HepG2 (cell line): ENCODE results near the gene SYTL2.

Experiments used
- ADNP ChIP-seq: sonication (generic); formaldehyde crosslinking; IDR thresholded peaks from 2 replicates; pipeline ENCODE4 v1.4.0; 2020; ENCODE audit warnings: missing genetic modification reagents
- CTCF ChIP-seq: sonication (generic); formaldehyde crosslinking; IDR thresholded peaks from 2 replicates; pipeline ENCODE4 v1.5.0; 2020; ENCODE audit warnings: mild to moderate bottlenecking, missing genetic modification reagents, moderate library complexity
- KDM5A ChIP-seq: fragments of 200-600 bp; sonication (generic); IDR thresholded peaks from 2 replicates; pipeline ENCODE4 v1.7.0; 2018; ENCODE audit warnings: antibody characterized with exemption, mild to moderate bottlenecking, low read length, borderline replicate concordance
- KDM5B ChIP-seq: sonication (generic); formaldehyde crosslinking; IDR thresholded peaks from 2 replicates; pipeline ENCODE4 v1.4.0; 2020; ENCODE audit warnings: missing genetic modification reagents, mild to moderate bottlenecking, borderline replicate concordance
- NCOA2 ChIP-seq: sonication (generic); formaldehyde crosslinking; IDR thresholded peaks from 2 replicates; pipeline ENCODE4 v1.8.0; 2022; ENCODE audit warnings: inconsistent platforms
- POLR2AphosphoS5 ChIP-seq: IDR thresholded peaks from 2 replicates; pipeline ENCODE4 v1.6.1; 2012; ENCODE audit warnings: low read depth, low read length
- ZNF776 ChIP-seq: sonication (generic); formaldehyde crosslinking; IDR thresholded peaks from 2 replicates; pipeline ENCODE4 v1.4.0; 2020; ENCODE audit warnings: mild to moderate bottlenecking, missing genetic modification reagents
- ZNF777 ChIP-seq: sonication (generic); formaldehyde crosslinking; IDR thresholded peaks from 2 replicates; pipeline ENCODE4 v1.4.0; 2020; ENCODE audit warnings: missing genetic modification reagents
- ZNF781 ChIP-seq: sonication (generic); formaldehyde crosslinking; IDR thresholded peaks from 2 replicates; pipeline ENCODE4 v1.5.1; 2020; ENCODE audit warnings: borderline replicate concordance, mild to moderate bottlenecking, missing genetic modification reagents; ENCODE audit errors: not compliant biosample characterization

GRCh38 chr11:85740481-85741400, 70.2 kb downstream of the SYTL2 start:
- TF ChIP-seq POLR2AphosphoS5 (no peak), CTCF (CRISPR knock-in tag) (no peak), KDM5A (no peak), KDM5B (no peak), ADNP (no peak), ZNF777 (no peak), ZNF781 (CRISPR knock-in tag) (no peak), ZNF776 (CRISPR knock-in tag) (no peak), NCOA2 (CRISPR knock-in tag) (no peak)
